Measurements from ENCODE around the gene NDST4. TPM values are rescaled to one million over a fixed set of nuclear protein-coding genes. Genes with fewer than 3 reads are reported as not detected.

Gene NDST4
- total RNA-seq, 6 donors from 2014 or later: not detected

GRCh38 chr4:114941503-114941902 is 171.9 kb downstream of the NDST4 start:
- H3K4me3 ChIP-seq: no peak overlapping the region
- H3K4me1 ChIP-seq: no peaks in the 10 kb centered on the region
- no peaks in the 10 kb centered on the region for H3K9me3 ChIP-seq
- WGBS, 2 donors: 59 to 65% methylated on average over 2 of the region's 2 CpGs
- H3K36me3 ChIP-seq: no peaks in the 10 kb centered on the region
- ATAC-seq (ENCODE audit: low FRiP score in 2 of 2) (no peak), DNase-seq (no peak)
- H3K27me3 ChIP-seq: no peaks in the 10 kb centered on the region
- no peak overlapping the region for H3K27ac ChIP-seq
- TF ChIP-seq POLR2A (IDR thresholded peaks at IDR 0.05) (no peak), EP300 (IDR thresholded peaks at IDR 0.05) (no peak), CTCF (IDR thresholded peaks at IDR 0.05) (no peak), POLR2AphosphoS5 (IDR thresholded peaks at IDR 0.05) (no peak)

- Histone ChIP-seq H3K27ac (no peak overlapping the region), H3K4me3 (no peak overlapping the region), H3K4me1 (no peaks in the 10 kb centered on the region), H3K36me3 (no peaks in the 10 kb centered on the region), H3K9me3 (no peaks in the 10 kb centered on the region), H3K27me3 (no peaks in the 10 kb centered on the region)
- ATAC-seq (ENCODE audit: low FRiP score in 2 of 2) (no peak), DNase-seq (no peak)
- WGBS, 2 donors: 99 to 100% methylated on average over 2 of the region's 2 CpGs
- no peak for TF ChIP-seq CTCF (IDR thresholded peaks at IDR 0.05)
- no peak for TF ChIP-seq POLR2A (IDR thresholded peaks at IDR 0.05)
- TF ChIP-seq POLR2AphosphoS5 (IDR thresholded peaks at IDR 0.05): no peak
- TF ChIP-seq EP300 (IDR thresholded peaks at IDR 0.05): no peak
These were observed 185.5 kb downstream of the NDST4 start for GRCh38 chr4:114927881-114928280.

- Histone ChIP-seq H3K4me3 (no peak overlapping the region), H3K9me3 (no peaks in the 10 kb centered on the region), H3K27me3 (no peaks in the 10 kb centered on the region), H3K36me3 (no peaks in the 10 kb centered on the region), H3K4me1 (no peaks in the 10 kb centered on the region), H3K27ac (no peak overlapping the region)
- no peak for DNase-seq
- ATAC-seq (ENCODE audit: low FRiP score in 2 of 2): no peak
- TF ChIP-seq POLR2A (IDR thresholded peaks at IDR 0.05): no peak
- no peak for TF ChIP-seq CTCF (IDR thresholded peaks at IDR 0.05)
- no peak for TF ChIP-seq POLR2AphosphoS5 (IDR thresholded peaks at IDR 0.05)
- TF ChIP-seq EP300 (IDR thresholded peaks at IDR 0.05): no peak
These were observed 186.8 kb downstream of the NDST4 start for GRCh38 chr4:114926583-114926982.

- H3K9me3 ChIP-seq: no peaks in the 10 kb centered on the region
- no peaks in the 10 kb centered on the region for H3K27me3 ChIP-seq
- no peaks in the 10 kb centered on the region for H3K36me3 ChIP-seq
- H3K4me1 ChIP-seq: no peaks in the 10 kb centered on the region
- ATAC-seq (ENCODE audit: low FRiP score in 2 of 2) (no peak), DNase-seq (no peak)
- no peak overlapping the region for H3K4me3 ChIP-seq
- TF ChIP-seq EP300 (IDR thresholded peaks at IDR 0.05) (no peak), CTCF (IDR thresholded peaks at IDR 0.05) (no peak), POLR2A (IDR thresholded peaks at IDR 0.05) (no peak), POLR2AphosphoS5 (IDR thresholded peaks at IDR 0.05) (no peak)
- H3K27ac ChIP-seq: no peak overlapping the region
- WGBS, 2 donors: 67 to 79% methylated on average over 1 of the region's 1 CpG
These were observed 189.1 kb downstream of the NDST4 start for GRCh38 chr4:114924311-114924710.

- H3K36me3 ChIP-seq: no peaks in the 10 kb centered on the region
- ATAC-seq (ENCODE audit: low FRiP score in 2 of 2): no peak
- no peak overlapping the region for H3K27ac ChIP-seq
- H3K4me1 ChIP-seq: no peaks in the 10 kb centered on the region
- TF ChIP-seq POLR2A (IDR thresholded peaks at IDR 0.05) (no peak), EP300 (IDR thresholded peaks at IDR 0.05) (no peak), POLR2AphosphoS5 (IDR thresholded peaks at IDR 0.05) (no peak), CTCF (IDR thresholded peaks at IDR 0.05) (no peak)
- H3K27me3 ChIP-seq: no peaks in the 10 kb centered on the region
- DNase-seq: no peak
- WGBS, 2 donors: 88 to 92% methylated on average over 3 of the region's 3 CpGs
- no peaks in the 10 kb centered on the region for H3K9me3 ChIP-seq
- no peak overlapping the region for H3K4me3 ChIP-seq
These were observed 190.9 kb downstream of the NDST4 start for GRCh38 chr4:114922592-114922933.
